Subcutaneous adipose tissue (tissue), 4 donors: ENCODE data around the gene MYO10. TPM values are rescaled to one million over a fixed set of nuclear protein-coding genes. Genes with fewer than 3 reads are reported as not detected.

Source experiments
- CTCF ChIP-seq: fragments of 450-650 bp; IDR thresholded peaks from one replicate; pipeline ENCODE4 v1.5.1; 2016; ENCODE audit warnings: low read depth, mild to moderate bottlenecking, control low read depth, antibody characterized with exemption, moderate library complexity
- total RNA-seq, 4 donors: library from RNA; depleted of rRNA; stranded (reverse); fragments of >200 nt; gene quantifications; one replicate each; pipeline ENCODE4 v1.1.0, GENCODE V29; 2016

The MYO10 gene
- total RNA-seq, 4 donors from 2014 or later = 7.0 to 33.0 (median 9.3) TPM

DNA sequence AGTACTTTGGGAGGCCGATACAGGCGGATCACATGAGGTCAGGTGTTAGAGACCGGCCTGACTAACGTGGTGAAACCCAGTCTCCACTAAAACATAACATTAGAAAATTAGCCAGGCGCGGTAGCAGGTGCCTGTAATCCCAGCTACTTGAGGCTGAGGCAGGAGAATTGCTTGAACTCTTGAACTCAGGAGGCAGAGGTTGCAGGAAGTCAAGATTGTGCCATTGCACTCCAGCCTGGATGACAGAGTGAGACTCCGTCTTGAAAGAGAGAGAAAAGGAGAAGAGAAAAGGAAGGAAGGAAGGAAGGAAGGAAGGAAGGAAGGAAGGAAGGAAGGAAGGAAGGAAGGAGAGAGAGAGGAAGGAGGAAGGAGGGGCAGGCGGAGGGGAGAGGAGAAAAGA lies 45.1 kb downstream of the MYO10 start:
- no peak for TF ChIP-seq CTCF

DNA sequence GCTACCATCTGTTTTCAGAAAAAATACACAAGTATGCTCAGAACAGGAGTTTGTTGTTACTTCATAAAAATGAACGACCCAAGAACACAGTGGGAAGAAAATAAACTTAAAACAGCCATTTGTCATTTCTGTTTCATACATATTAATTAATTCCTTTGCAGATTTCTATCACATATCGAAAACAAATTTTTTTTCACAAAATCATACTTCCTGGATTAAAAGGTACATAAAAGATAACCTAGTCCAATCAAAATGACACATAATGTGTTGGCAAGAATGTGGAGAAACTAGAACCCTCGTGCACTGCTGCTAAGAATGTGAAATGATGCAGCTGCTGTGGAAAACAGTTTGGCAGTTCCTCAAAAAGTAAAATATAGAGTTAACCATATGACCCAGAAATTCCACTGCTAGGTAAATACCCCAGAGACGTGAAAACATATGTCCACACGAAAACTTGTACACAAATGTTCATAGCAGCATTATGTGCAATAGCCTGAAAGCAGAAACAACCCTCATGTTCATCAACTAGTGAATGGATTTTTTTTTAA lies 46.0 kb downstream of the MYO10 start:
- TF ChIP-seq CTCF = no peak

GRCh38 chr5:16889203-16889971 lies 46.7 kb downstream of the MYO10 start:
- TF ChIP-seq CTCF = no peak

DNA sequence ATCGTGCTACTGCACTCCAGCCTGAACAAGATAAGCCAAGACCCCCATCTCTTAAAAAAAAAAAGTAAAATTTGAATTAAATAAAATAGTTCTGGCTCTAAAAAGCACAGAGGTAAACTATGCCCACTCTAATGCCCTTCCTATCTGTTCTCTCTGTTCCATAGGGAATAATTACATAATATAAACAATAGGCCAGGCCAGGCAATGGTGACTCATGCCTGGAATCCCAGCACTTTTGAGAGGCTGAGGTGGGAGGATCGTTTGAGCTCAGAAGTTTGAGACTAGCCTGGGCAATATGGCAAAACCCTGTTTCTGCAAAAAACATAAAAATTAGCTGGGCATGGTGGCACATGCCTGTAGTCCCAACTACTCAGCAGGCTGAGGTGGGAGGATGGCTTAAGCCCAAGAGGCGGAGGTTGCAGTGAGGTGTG lies 47.4 kb downstream of the MYO10 start:
- TF ChIP-seq CTCF = no peak

DNA sequence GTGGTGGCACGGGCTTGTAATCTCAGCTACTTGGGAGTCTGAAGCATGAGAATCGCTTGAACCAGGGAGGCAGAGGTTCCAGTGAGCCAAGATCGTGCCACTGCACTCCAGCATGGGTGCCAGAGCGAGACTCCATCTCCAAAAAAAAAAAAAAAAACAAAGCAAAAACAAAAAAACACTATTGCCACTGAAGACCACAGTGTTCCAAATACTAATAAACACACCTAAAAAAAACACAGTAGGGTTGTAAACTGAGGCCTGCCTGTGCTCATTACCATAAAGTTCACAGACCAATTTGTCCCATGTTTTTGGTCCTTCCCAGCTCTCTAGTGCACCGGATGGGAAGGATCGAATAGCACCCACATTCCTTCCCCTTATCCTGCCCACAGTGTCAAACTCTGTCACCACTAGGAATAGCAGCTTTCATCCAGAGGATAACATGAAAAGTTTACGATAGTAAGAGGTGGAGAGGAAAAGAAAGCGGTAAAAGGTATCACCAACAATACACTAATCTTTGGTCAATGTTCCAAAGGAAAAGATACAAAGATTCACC lies 49.2 kb downstream of the MYO10 start:
- no peak for TF ChIP-seq CTCF

DNA sequence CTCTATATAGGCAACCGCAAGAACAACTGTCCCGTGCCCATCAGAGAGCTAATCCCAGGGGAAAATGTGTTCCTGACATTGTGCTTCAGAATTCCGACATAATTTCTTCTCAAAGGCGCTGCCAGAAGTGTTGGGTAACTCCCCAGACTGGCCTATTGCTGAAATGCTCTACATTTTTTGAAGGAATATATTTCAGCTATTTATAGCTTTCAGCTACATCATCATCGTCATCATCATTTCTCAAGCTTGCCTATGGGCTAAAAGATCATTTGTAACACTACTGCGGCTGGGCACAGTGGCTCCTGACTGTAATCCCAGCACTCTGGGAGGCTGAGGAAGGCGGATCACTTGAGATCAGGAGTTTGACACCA lies 49.7 kb downstream of the MYO10 start:
- TF ChIP-seq CTCF = no peak

DNA sequence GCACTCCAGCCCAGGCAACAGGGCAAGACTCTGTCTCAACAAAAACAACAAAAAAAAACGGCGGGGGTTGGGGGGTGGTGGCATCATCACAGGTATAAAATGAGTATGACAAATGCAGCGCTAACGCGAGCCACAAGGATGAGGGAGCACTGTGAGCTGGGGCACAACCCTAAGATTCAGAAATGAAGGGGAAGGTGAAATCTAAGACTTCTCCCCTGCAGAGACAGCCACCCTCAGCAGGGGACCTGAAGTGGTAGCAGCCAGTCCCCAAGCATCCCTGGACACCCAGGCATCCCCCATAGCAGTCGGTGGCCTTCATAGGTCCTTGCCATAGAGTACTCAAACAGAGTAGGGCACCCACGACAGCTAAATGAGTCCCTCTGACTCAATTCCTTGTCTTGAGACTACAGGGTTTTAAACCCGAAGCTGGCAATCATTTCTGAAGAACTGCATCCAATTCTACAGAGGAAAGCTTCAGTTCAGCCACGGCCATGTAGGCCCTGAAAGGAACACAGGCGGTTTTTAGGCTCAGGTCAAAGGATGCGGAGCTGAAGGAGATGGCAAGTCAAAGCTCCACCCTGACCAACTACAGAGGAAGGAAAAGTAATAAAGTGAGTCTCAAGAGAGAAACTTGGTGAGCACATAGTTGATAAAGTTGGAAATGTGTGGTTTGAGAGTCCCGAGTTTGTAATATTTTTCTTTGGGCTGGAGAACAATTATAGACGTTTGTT lies 50.3 kb downstream of the MYO10 start:
- no peak for TF ChIP-seq CTCF
